Measurements from ENCODE around the gene DDX18. TPM values are rescaled to one million over a fixed set of nuclear protein-coding genes. Genes with fewer than 3 reads are reported as not detected.
A peak's percentile ranks its signal among the peaks of the same experiment; 100 is the strongest.

DDX18 gene
- total and polyA plus RNA-seq, 10 of the 15 experiments (the other 5 are each of a cell fraction or from before 2014, with no cell fraction given), result 54.3 to 110 (median 74.9) TPM

DNA sequence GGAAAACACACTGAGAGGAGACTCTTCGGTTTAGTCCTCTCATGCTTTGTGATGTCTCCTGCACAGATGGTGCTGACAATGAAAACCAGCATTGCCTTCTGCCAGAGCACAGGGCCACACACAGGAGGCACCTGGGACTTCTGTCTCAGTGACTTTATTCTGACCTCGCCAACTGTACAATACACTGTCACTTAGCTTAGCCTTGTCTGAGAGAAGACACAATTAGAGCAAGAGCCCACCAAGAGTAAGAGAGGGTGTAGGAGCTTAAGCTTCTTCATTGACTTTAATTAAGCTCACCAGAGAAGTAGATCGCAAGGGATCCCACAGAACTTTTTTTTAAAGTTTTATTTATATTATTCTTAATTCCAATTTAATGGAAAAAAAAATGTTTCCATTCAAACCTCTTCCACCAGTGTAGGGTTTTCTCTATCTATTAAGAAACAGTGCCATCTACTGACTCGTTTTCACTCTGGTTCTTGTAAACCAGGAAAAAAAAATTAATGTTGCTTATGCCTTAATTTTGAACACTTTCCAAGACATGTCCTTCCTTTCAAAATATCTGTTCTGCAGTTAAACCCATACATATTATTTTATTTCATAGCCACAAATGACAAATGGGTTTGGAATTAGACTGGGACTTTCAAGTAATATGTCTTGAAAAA is 42.4 kb upstream of the DDX18 start:
- POLR2A ChIA-PET, result no interaction called here
- Histone ChIP-seq H3K27me3 (replicated peaks in 1 of 2; ENCODE audit: control insufficient read depth in 2 of 2, insufficient read depth in 2 of 2, low read length in 1 of 2) (no peaks in the 10 kb centered on the region), H3K9ac (ENCODE audit: control insufficient read depth, insufficient read depth, low read length) (no peak overlapping the region), H3K79me2 (ENCODE audit: control insufficient read depth, insufficient read depth, low read length) (no peaks in the 10 kb centered on the region), H3K4me3 (no peak overlapping the region), H3K36me3 (ENCODE audit: control insufficient read depth in 2 of 2, insufficient read depth in 2 of 2, low read length in 1 of 2) (no peaks in the 10 kb centered on the region), H3K9me3 (replicated peaks; ENCODE audit: control insufficient read depth, insufficient read depth, low read length) (no peaks in the 10 kb centered on the region), H2AFZ (ENCODE audit: control insufficient read depth, low read depth, low read length) (no peak overlapping the region), H3K27ac (ENCODE audit: control insufficient read depth, insufficient read depth) (no peak overlapping the region), H4K20me1 (ENCODE audit: control insufficient read depth, insufficient read depth) (no peaks in the 10 kb centered on the region), H3K4me1 (ENCODE audit: control insufficient read depth, insufficient read depth, low read length) (no peaks in the 10 kb centered on the region), H3K4me2 (ENCODE audit: control insufficient read depth, insufficient read depth) (no peak overlapping the region)
- BruUV-seq (replicated peaks), result no TSS peak
- RAD21 ChIA-PET (ENCODE audit: unreplicated experiment), result interaction anchor here (1.4 kb wide), 1 partner anchor 302 kb away, joined by 6 read pairs; no protein-coding TSS in a partner anchor
- ATAC-seq, result peak; percentile 63; the same call in 2 of the 3 replicates
- SMC1A ChIA-PET (ENCODE audit: uncharacterized antibody, unreplicated experiment), result interaction anchor here (0.5 to 1.6 kb wide), 4 partner anchors 125 to 808 kb away, joined by 3 to 5 read pairs (median 4); no protein-coding TSS in a partner anchor
- intact Hi-C loops (cut with micrococcal nuclease; ENCODE audit: unreplicated experiment), result loop anchor here (1.0 to 5.0 kb wide), 2 partner anchors 302 to 1260 kb away; no protein-coding TSS in a partner anchor
- 2% methylated on average over 4 of the region's 4 CpGs for WGBS (ENCODE audit: insufficient coverage, insufficient replicate concordance, low lambda C conversion rate, missing lambda C conversion rate)
- no peak for DNase-seq (ENCODE audit: low read depth, low spot score)
- in situ Hi-C loops (cut with MboI), result loop anchor here (25.0 kb wide), 1 partner anchor 1260 kb away; no protein-coding TSS in a partner anchor
- FAIRE-seq, result no peak
- CTCF ChIA-PET, result interaction anchor here (1.0 to 3.1 kb wide), 5 partner anchors 16 to 302 kb away, joined by 3 to 16 read pairs (median 4); no protein-coding TSS in a partner anchor
- TF ChIP-seq PAX5 (IDR thresholded peaks at IDR 0.05; ENCODE audit: borderline replicate concordance, low read depth, low read length) (no peak), EZH2 (IDR thresholded peaks at IDR 0.05; ENCODE audit: borderline replicate concordance, control insufficient read depth, low read depth, low read length) (no peak), SREBF2 (IDR thresholded peaks at IDR 0.05; ENCODE audit: low read length) (no peak), DPF2 (IDR thresholded peaks at IDR 0.05) (no peak), IKZF1 (conservative IDR thresholded peaks at IDR 0.05) (no peak), RAD21 (IDR thresholded peaks at IDR 0.05; ENCODE audit: insufficient read depth, low read depth, low read length) (peak; percentile 66), POLR2AphosphoS5 (IDR thresholded peaks at IDR 0.05; ENCODE audit: low read length) (no peak), SMC3 (IDR thresholded peaks at IDR 0.05; ENCODE audit: borderline replicate concordance, low read length) (peak; percentile 68; the same call in 1 of the 2 replicates)
- TF ChIP-seq, protein P1, sequence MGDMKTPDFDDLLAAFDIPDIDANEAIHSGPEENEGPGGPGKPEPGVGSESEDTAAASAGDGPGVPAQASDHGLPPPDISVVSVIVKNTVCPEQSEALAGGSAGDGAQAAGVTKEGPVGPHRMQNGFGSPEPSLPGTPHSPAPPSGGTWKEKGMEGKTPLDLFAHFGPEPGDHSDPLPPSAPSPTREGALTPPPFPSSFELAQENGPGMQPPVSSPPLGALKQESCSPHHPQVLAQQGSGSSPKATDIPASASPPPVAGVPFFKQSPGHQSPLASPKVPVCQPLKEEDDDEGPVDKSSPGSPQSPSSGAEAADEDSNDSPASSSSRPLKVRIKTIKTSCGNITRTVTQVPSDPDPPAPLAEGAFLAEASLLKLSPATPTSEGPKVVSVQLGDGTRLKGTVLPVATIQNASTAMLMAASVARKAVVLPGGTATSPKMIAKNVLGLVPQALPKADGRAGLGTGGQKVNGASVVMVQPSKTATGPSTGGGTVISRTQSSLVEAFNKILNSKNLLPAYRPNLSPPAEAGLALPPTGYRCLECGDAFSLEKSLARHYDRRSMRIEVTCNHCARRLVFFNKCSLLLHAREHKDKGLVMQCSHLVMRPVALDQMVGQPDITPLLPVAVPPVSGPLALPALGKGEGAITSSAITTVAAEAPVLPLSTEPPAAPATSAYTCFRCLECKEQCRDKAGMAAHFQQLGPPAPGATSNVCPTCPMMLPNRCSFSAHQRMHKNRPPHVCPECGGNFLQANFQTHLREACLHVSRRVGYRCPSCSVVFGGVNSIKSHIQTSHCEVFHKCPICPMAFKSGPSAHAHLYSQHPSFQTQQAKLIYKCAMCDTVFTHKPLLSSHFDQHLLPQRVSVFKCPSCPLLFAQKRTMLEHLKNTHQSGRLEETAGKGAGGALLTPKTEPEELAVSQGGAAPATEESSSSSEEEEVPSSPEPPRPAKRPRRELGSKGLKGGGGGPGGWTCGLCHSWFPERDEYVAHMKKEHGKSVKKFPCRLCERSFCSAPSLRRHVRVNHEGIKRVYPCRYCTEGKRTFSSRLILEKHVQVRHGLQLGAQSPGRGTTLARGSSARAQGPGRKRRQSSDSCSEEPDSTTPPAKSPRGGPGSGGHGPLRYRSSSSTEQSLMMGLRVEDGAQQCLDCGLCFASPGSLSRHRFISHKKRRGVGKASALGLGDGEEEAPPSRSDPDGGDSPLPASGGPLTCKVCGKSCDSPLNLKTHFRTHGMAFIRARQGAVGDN (IDR thresholded peaks at IDR 0.05), result no peak
- TF ChIP-seq, protein P2, sequence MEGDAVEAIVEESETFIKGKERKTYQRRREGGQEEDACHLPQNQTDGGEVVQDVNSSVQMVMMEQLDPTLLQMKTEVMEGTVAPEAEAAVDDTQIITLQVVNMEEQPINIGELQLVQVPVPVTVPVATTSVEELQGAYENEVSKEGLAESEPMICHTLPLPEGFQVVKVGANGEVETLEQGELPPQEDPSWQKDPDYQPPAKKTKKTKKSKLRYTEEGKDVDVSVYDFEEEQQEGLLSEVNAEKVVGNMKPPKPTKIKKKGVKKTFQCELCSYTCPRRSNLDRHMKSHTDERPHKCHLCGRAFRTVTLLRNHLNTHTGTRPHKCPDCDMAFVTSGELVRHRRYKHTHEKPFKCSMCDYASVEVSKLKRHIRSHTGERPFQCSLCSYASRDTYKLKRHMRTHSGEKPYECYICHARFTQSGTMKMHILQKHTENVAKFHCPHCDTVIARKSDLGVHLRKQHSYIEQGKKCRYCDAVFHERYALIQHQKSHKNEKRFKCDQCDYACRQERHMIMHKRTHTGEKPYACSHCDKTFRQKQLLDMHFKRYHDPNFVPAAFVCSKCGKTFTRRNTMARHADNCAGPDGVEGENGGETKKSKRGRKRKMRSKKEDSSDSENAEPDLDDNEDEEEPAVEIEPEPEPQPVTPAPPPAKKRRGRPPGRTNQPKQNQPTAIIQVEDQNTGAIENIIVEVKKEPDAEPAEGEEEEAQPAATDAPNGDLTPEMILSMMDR (IDR thresholded peaks at IDR 0.05 in 2 of 3, conservative IDR thresholded peaks at IDR 0.05 in 1 of 3; ENCODE audit: control insufficient read depth in 2 of 3, extremely low read depth in 1 of 3, insufficient read depth in 1 of 3, low read depth in 3 of 3, low read length in 3 of 3), result peak; percentile 33 to 60 (median 41); a peak in 5 of 6 replicates
- TF ChIP-seq, protein P3, sequence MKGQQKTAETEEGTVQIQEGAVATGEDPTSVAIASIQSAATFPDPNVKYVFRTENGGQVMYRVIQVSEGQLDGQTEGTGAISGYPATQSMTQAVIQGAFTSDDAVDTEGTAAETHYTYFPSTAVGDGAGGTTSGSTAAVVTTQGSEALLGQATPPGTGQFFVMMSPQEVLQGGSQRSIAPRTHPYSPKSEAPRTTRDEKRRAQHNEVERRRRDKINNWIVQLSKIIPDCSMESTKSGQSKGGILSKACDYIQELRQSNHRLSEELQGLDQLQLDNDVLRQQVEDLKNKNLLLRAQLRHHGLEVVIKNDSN (IDR thresholded peaks at IDR 0.05; ENCODE audit: borderline replicate concordance, extremely low read length, insufficient read depth, low read depth, low read length), result no peak
- TF ChIP-seq, protein P4, sequence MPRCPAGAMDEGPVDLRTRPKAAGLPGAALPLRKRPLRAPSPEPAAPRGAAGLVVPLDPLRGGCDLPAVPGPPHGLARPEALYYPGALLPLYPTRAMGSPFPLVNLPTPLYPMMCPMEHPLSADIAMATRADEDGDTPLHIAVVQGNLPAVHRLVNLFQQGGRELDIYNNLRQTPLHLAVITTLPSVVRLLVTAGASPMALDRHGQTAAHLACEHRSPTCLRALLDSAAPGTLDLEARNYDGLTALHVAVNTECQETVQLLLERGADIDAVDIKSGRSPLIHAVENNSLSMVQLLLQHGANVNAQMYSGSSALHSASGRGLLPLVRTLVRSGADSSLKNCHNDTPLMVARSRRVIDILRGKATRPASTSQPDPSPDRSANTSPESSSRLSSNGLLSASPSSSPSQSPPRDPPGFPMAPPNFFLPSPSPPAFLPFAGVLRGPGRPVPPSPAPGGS (IDR thresholded peaks at IDR 0.05; ENCODE audit: borderline replicate concordance, insufficient read depth, low read depth, low read length, poor library complexity, severe bottlenecking), result no peak
